GM18873 (cell line): ENCODE data around the gene LTBP3.

Experiments
- ATAC-seq: cut with Tn5 transposase; IDR thresholded peaks from one replicate; pipeline ENCODE4 v1.9.1; 2021; ENCODE audit warnings: mild to moderate bottlenecking, moderate library complexity, moderate number of reproducible peaks; ENCODE audit not compliant: unreplicated experiment, low FRiP score

Gene LTBP3

GRCh38 chr11:65498977-65499712 is 59.0 kb downstream of the LTBP3 start, which contains the start of gene MALAT1:
Gene MALAT1, plus strand, starts transcription at chr11:65499045.
- peak; percentile 32 for ATAC-seq

GRCh38 chr11:65498727-65498976 is 59.5 kb downstream of the LTBP3 start:
- no peak for ATAC-seq

- ATAC-seq: no peak
Measured at GRCh38 chr11:65498042-65498726, 60.0 kb downstream of the LTBP3 start.

- peak; percentile 39 for ATAC-seq
Measured at GRCh38 chr11:65497141-65498041, 60.8 kb downstream of the LTBP3 start.

GRCh38 chr11:65496304-65497140 is 61.6 kb downstream of the LTBP3 start:
- ATAC-seq: peak; percentile 0

- no peak for ATAC-seq
Measured at GRCh38 chr11:65493367-65494176, 64.6 kb downstream of the LTBP3 start.

GRCh38 chr11:65492637-65493366 is 65.4 kb downstream of the LTBP3 start:
- ATAC-seq: no peak

- no peak for ATAC-seq
Measured at GRCh38 chr11:65492387-65492636, 65.8 kb downstream of the LTBP3 start.

- no peak for ATAC-seq
Measured at GRCh38 chr11:65491614-65492386, 66.4 kb downstream of the LTBP3 start.

- no peak for ATAC-seq
Measured at GRCh38 chr11:65491163-65491465, 67.0 kb downstream of the LTBP3 start.

- no peak for ATAC-seq
Measured at GRCh38 chr11:65489706-65490320, 68.3 kb downstream of the LTBP3 start.

GRCh38 chr11:65489035-65489705 is 69.0 kb downstream of the LTBP3 start:
- no peak for ATAC-seq
